Measurements from ENCODE around the gene PRRG3.

PRRG3 gene

DNA sequence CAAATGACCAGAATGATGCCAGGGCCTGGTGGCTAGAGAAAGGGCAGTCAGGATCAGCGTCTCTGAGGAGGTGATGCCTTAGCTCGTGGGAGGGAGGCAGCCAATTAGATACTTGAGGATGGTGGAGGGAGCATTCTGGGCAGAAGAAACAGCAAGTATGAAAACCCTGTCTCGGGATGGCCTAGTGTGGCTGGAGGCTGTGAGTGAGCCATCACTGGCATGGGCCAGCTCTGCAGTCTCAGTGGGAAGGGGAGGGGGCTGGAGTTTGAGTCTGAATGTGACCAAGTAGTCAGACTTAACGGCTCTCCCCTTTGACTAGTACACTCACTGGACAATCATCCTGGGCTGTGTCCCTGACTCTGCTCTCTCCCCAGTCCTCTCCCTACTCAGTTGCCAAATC, 46.3 kb downstream of the PRRG3 start:
- in situ Hi-C loops (cut with MboI; ENCODE audit: low sequenced_read_pairs), result no loop called here

DNA sequence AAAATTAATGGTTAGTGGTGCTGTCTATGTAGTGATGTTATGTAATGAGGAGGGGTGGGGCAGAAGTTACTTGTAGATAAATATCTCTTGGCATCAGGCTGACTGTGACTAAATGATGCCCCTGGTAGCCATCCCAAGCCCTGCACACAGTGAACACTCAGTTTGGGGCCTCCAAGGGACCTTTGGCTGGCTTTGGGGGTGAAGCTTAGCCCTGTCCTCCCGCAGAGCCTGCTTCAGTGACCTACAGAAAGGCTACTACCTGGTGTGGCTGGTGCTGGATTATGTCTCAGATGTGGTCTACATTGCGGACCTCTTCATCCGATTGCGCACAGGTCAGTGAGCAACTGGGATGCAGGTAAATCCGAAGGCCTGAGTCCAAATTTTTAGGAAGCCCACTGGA, 47.1 kb downstream of the PRRG3 start:
- in situ Hi-C loops (cut with MboI; ENCODE audit: low sequenced_read_pairs), result no loop called here

DNA sequence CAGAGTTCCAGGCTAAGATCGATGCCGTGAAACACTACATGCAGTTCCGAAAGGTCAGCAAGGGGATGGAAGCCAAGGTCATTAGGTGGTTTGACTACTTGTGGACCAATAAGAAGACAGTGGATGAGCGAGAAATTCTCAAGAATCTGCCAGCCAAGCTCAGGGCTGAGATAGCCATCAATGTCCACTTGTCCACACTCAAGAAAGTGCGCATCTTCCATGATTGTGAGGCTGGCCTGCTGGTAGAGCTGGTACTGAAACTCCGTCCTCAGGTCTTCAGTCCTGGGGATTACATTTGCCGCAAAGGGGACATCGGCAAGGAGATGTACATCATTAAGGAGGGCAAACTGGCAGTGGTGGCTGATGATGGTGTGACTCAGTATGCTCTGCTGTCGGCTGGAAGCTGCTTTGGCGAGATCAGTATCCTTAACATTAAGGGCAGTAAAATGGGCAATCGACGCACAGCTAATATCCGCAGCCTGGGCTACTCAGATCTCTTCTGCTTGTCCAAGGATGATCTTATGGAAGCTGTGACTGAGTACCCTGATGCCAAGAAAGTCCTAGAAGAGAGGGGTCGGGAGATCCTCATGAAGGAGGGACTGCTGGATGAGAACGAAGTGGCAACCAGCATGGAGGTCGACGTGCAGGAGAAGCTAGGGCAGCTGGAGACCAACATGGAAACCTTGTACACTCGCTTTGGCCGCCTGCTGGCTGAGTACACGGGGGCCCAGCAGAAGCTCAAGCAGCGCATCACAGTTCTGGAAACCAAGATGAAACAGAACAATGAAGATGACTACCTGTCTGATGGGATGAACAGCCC, 48.6 kb downstream of the PRRG3 start:
- in situ Hi-C loops (cut with MboI; ENCODE audit: low sequenced_read_pairs), result no loop called here

DNA sequence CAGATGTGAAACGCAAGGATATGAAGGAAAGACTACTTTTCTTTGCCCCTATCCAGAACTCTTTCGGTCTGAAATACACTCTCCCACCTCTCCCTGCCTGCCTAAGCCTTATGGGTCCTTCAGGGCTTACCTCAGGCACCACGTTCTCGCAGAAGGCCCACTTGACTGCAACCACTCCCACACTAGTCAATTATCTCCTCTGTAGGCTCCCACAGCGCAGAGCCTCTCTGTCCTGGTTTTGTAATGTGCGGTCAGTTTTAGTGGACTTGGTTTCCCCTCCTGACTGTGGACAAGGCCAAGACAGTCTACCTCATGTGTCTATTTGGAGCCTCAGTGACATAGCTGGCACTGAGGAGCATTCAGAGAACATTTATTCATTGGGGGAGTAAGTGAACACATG, 50.4 kb downstream of the PRRG3 start:
- in situ Hi-C loops (cut with MboI; ENCODE audit: low sequenced_read_pairs), result no loop called here

DNA sequence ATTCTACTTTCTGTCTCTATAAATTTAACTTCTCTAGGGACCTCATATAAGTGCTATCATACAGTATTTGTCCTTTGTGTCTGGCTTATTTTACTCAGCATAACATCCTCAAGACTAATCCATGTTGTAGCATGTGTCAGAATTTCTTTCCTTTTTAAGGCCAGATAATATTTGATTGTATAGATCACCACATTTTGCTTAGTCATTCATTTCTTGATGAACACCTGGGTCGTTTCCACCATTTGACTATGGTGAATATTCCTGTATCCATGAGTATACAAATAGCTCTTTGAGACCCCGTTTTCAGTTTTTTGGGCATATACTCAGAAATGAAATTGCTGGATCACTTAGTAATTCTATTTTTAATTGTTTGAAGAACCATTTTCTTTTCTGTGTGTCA, 51.2 kb downstream of the PRRG3 start:
- in situ Hi-C loops (cut with MboI; ENCODE audit: low sequenced_read_pairs), result no loop called here

DNA sequence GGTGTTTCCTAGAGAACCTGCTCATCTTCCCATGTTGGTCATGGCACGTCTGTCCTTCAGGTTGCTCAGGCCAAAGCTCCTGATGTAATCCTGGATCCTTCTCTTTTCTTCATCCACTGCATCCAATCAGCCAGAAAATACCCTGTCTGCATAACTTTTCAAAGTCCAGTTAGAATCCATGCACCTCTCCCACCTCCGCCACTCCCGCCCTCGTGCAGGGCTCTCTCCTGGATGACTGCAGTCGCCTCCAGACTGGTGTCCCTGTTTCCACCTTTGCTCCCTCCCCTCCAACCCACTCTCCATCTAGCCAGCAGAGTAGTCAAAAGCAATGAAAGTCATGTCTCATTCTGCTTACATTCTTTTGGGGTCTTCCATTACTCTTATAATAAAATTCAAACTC, 55.3 kb downstream of the PRRG3 start:
- in situ Hi-C loops (cut with MboI; ENCODE audit: low sequenced_read_pairs), result no loop called here

DNA sequence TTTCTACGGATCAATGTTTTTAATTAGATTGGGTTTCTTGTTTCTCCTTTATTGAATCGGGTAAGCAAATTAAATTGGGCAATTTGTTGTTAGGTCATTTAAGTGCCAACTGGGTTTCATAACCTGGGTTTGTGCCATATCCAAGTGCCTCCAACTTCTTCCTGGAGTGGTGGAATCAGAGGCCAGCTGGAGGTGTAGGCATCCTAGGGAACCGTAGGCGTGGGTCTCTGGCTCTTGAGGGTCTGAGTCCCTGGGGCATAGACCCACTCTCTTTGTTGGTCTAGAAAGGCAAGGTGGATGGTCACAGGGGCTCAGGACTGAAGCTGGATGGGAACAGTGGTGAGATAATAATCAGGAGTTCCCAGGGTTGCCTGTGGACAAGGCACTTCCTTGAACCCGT, 57.6 kb downstream of the PRRG3 start:
- in situ Hi-C loops (cut with MboI; ENCODE audit: low sequenced_read_pairs), result no loop called here

DNA sequence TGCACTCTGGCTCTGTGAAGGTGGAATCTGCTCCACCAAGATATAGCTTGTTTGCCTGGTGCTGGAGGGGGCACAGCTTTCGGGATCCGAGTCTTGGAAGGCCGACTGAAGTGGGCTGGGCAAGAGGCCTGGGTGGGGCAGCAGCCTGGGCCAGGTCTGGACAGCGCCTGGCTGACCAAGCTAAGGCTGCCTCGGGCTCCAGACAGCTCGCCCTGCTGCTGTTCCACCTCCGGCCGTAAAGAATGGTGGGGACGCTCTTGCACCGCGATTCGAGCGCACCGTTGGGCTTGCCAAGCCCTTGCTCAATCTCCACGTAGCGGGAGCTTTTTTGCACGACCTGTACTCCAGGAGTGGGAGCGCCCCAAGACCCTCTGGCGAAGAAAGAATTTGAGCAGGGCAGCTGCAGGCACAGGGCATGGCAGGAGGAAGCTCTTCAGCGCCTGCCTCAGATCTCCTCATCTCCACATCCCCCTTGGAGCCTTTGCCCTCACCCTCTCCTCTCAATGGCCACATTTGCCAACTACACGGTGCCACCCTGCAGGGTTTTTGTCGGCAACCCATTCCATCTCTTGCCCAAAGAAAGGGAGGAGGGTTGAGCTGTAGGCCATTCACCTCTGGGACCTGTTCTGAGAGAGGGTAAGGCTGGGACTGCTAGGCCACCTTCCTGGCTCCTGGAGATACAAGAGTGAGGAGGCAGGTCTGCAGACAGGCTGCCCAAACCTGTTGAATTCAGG, 58.2 kb downstream of the PRRG3 start:
- in situ Hi-C loops (cut with MboI; ENCODE audit: low sequenced_read_pairs), result no loop called here

DNA sequence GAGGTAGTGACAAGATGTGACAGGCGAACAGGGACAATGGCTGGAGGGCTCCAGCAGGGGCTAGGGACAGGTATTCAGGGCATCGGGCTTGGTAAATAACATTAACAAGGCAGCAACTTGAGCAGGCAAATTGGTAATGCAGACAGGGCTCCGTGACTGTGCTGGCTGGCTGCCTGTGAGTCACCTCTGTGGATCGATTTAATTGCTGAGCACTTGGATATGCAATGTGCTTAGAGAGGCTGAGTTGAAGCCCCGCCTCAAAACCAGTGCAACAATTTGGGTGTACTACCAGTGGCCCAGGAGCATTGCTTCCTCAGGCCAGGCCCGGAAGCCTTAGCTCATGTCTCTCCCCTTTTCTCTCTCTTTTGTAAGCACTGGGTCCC, 58.8 kb downstream of the PRRG3 start:
- in situ Hi-C loops (cut with MboI; ENCODE audit: low sequenced_read_pairs), result no loop called here

DNA sequence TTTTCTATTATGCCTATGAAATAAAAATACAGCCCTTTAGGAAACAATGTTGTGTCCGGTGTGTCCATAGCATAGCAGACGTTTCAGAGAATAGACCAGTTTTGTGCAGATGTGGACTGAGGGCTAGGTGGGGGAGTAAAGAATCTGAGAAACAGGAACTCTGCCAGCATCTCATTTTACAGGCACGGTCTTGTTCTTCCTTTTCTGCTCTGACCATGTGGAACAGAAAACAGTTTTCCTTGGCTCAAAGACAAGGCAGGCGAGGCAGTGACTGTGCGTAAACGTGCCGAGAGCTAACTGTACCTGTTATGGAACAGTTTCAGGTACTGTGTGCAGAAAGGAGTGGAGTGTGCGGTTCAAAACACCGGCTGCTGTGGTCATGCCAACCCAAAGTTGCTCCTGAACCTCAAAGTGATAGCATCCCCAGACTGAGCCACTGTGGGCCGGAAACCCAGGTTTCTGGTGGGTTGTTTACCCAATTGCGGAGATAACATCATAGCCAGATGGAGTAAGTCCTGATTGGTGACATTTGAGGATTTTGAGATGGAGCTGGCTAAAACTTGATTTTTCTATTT, 59.5 kb downstream of the PRRG3 start:
- in situ Hi-C loops (cut with MboI; ENCODE audit: low sequenced_read_pairs), result no loop called here

Measured in hTERT RPE-1 (cell line).